Calu3 (cell line): ENCODE results near the gene NPY1R. TPM values are rescaled to one million over a fixed set of nuclear protein-coding genes. Genes with fewer than 3 reads are reported as not detected.

Source experiments
- BruUV-seq: library from RNA; stranded (reverse); fragments of 400-500 nt; replicated peaks from 2 replicates; lab custom pipeline; 2021; lab: Mats Ljungman, UMichigan
- CTCF ChIA-PET: fragments of 300-600 bp; sonication (Branson Sonifier 250); formaldehyde crosslinking; loops from one replicate; lab custom pipeline; 2022; ENCODE audit warnings: antibody characterized with exemption; lab: Charles Lee
- DNase-seq: peaks from one replicate; pipeline ENCODE4 v3.0.0; 2022
- H3K27ac Mint-ChIP-seq: one replicate; pipeline ENCODE4 v1.8.0; 2022; ENCODE audit warnings: mixed read lengths; ENCODE audit not compliant: unreplicated experiment
- H3K27me3 Mint-ChIP-seq: one replicate; pipeline ENCODE4 v1.8.0; 2022; ENCODE audit warnings: mixed read lengths; ENCODE audit not compliant: unreplicated experiment
- H3K36me3 Mint-ChIP-seq: one replicate; pipeline ENCODE4 v1.8.0; 2022; ENCODE audit warnings: mild to moderate bottlenecking, moderate library complexity, mixed read lengths; ENCODE audit not compliant: insufficient read depth, unreplicated experiment
- H3K4me1 Mint-ChIP-seq: one replicate; pipeline ENCODE4 v1.8.0; 2022; ENCODE audit warnings: mild to moderate bottlenecking, low read depth, mixed read lengths; ENCODE audit not compliant: unreplicated experiment
- H3K4me3 Mint-ChIP-seq: one replicate; pipeline ENCODE4 v1.8.0; 2022; ENCODE audit warnings: mild to moderate bottlenecking, low read depth, moderate library complexity, mixed read lengths; ENCODE audit not compliant: unreplicated experiment
- H3K9me3 Mint-ChIP-seq: one replicate; pipeline ENCODE4 v1.8.0; 2022; ENCODE audit warnings: low read depth, mixed read lengths; ENCODE audit not compliant: unreplicated experiment
- intact Hi-C: fragments of 100-400 bp; cut with micrococcal nuclease; formaldehyde crosslinking; loops from one replicate; pipeline ENCODE4 v1.10.0; 2022; ENCODE audit not compliant: unreplicated experiment
- total RNA-seq: library from RNA; stranded (reverse); gene quantifications from 2 replicates; pipeline ENCODE4 v1.2.3, GENCODE V29; 2022
- TF ChIP-seq, protein P1 (sequence below): fragments of 200-600 bp; IDR thresholded peaks from one replicate; pipeline ENCODE4 v1.8.0; 2022; ENCODE audit warnings: antibody characterized with exemption; ENCODE audit not compliant: unreplicated experiment

The NPY1R gene
- total RNA-seq, 1 experiment from 2014 or later = 11.3 TPM

DNA sequence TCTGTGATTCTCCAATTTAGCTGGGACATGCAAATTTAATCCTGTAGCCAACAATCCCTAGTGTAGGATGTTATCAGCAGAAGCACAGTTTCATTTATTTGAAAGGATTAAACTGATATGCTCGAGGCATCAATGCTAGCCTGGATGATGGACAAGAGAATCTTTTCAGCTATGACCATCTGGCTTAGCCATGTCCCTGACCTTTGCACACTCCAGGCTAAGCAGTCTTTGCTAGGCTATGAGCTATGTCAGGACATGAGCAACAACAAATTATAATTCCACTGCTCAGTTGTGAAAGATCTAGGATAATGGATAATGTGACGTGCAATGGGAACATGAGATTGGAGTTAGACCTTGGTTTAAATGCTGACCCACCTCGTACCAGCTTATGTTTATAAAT is 32.0 kb downstream of the NPY1R start:
- Mint-ChIP-seq H3K4me1 (no peaks in the 10 kb centered on the region), H3K27ac (no peak overlapping the region), H3K36me3 (no peaks in the 10 kb centered on the region), H3K4me3 (no peak overlapping the region), H3K27me3 (no peaks in the 10 kb centered on the region), H3K9me3 (no peaks in the 10 kb centered on the region)
- no peak for DNase-seq
- intact Hi-C loops = no loop called here
- TF ChIP-seq, protein P1, sequence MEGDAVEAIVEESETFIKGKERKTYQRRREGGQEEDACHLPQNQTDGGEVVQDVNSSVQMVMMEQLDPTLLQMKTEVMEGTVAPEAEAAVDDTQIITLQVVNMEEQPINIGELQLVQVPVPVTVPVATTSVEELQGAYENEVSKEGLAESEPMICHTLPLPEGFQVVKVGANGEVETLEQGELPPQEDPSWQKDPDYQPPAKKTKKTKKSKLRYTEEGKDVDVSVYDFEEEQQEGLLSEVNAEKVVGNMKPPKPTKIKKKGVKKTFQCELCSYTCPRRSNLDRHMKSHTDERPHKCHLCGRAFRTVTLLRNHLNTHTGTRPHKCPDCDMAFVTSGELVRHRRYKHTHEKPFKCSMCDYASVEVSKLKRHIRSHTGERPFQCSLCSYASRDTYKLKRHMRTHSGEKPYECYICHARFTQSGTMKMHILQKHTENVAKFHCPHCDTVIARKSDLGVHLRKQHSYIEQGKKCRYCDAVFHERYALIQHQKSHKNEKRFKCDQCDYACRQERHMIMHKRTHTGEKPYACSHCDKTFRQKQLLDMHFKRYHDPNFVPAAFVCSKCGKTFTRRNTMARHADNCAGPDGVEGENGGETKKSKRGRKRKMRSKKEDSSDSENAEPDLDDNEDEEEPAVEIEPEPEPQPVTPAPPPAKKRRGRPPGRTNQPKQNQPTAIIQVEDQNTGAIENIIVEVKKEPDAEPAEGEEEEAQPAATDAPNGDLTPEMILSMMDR = no peak
- no TSS peak for BruUV-seq
- CTCF ChIA-PET = no interaction called here

DNA sequence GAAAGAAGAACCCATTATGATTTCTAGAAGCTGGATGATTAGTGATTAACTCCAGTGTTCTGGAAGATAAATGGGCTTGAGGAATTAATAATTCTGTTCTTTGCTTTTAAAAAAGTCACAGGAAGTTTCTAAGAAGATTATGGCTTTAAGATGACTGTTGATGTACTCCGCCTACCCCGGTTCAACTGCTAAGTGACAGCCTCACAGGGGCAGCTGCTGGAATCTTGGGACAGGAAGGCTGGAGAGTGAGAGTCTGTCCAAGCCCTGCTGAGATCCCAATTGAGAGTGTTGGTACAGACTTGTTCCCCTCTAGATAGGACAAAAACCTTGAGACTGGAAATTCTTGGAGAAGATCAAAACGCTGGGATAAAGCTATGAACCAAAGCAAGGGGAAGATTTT is 37.3 kb downstream of the NPY1R start:
- CTCF ChIA-PET = no interaction called here
- Mint-ChIP-seq H3K27me3 (no peaks in the 10 kb centered on the region), H3K36me3 (no peaks in the 10 kb centered on the region), H3K4me1 (no peaks in the 10 kb centered on the region), H3K9me3 (no peaks in the 10 kb centered on the region), H3K4me3 (no peak overlapping the region), H3K27ac (no peak overlapping the region)
- no TSS peak for BruUV-seq
- TF ChIP-seq, protein P1 = no peak
- no peak for DNase-seq
- intact Hi-C loops = no loop called here

DNA sequence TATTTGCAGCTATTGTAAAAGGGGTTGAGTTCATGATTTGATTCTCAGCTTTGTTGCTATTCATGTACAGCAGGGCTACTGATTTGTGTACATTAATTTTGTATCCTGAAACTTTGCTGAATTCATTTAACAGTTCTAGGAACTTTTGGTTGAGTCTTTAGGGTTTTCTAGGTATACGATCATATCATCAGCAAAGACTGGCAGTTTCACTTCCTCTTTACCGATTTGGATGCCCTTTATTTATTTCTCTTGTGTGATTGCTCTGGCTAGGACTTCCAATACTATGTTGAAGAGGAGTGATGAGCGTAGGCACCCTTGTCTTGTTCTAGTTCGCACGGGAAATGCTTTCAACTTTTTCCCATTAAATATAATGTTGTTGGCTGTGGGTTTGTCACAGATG is 48.1 kb downstream of the NPY1R start:
- CTCF ChIA-PET = no interaction called here
- Mint-ChIP-seq H3K9me3 (peaks cover 3% of the 10 kb centered on the region), H3K4me3 (no peak overlapping the region), H3K27ac (no peak overlapping the region), H3K4me1 (no peaks in the 10 kb centered on the region), H3K36me3 (no peaks in the 10 kb centered on the region), H3K27me3 (no peaks in the 10 kb centered on the region)
- BruUV-seq = no TSS peak
- DNase-seq = no peak
- TF ChIP-seq, protein P1 = no peak
- intact Hi-C loops = no loop called here

DNA sequence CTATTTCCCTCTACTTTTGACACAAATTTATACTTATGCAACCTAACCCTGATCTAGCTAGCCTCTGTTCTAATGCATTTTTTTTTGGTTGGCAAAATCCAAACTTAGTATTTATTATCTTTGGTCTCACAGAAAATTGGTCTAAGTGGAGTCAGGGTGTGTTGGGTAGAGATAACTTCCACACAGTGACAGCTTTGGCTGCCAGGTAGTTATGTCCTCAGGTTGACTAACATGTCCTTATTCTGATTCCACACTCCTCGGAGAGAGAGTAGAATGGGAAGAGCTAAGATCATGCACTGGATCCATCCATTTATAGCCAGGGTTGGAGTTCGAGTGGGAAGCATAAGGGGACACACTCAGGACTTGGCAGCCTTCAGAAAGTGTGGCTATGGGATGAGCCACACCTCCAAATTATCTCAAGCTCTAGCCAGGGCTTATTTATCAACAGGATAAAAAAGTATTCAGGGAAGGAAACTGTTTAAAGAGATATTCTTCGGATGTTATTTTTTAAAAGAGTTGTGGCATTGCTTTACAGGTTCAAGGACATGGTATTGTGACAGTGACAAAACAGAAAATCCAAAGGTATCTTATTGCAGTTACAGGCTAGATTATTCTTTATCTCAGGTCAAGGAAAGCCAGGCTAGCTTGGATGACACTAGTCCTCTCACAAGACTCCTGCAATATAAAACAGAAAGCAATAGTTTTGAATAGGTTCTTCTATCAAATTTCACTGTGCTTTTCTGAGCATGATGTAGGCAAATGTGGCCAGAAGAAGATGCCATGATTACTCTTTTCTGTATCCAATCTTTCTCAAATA is 51.5 kb downstream of the NPY1R start:
- Mint-ChIP-seq H3K9me3 (peaks cover 3% of the 10 kb centered on the region), H3K4me3 (no peak overlapping the region), H3K27me3 (no peaks in the 10 kb centered on the region), H3K36me3 (no peaks in the 10 kb centered on the region), H3K4me1 (no peaks in the 10 kb centered on the region), H3K27ac (no peak overlapping the region)
- TF ChIP-seq, protein P1 = no peak
- CTCF ChIA-PET = no interaction called here
- BruUV-seq = no TSS peak
- intact Hi-C loops = no loop called here
- DNase-seq = no peak
